Keratinocyte (primary cell): ENCODE data around the gene IGSF6.

Source experiments
- CTCF ChIP-seq, 3 experiments: IDR thresholded peaks in 1 of 3; conservative IDR thresholded peaks in 1 of 3; optimal IDR thresholded peaks in 1 of 3; 2 replicates in 2 of 3; 3 replicates in 1 of 3; pipeline versions ENCODE3 to v1.5.1; 2011; ENCODE audit warnings: low read length in 3 of 3, mild to moderate bottlenecking in 3 of 3, moderate library complexity in 2 of 3, control low read depth in 1 of 3, inconsistent platforms in 1 of 3; ENCODE audit not compliant: insufficient read depth in 2 of 3; ENCODE audit errors: extremely low read depth in 1 of 3
- EZH2 ChIP-seq: IDR thresholded peaks from one replicate; pipeline ENCODE4 v1.6.1; 2012; ENCODE audit warnings: inconsistent platforms, mild to moderate bottlenecking, low read length, moderate library complexity

- TF ChIP-seq CTCF (optimal IDR thresholded peaks at IDR 0.05 in 1 of 3, IDR thresholded peaks at IDR 0.05 in 1 of 3, conservative IDR thresholded peaks at IDR 0.05 in 1 of 3; ENCODE audit: extremely low read depth in 1 of 3, insufficient read depth in 2 of 3, low read length in 3 of 3) (no peak), EZH2 (no peak)
Observed at GRCh38 chr16:21620592-21620991, 31.8 kb downstream of the IGSF6 start.
